ENCODE results near the gene ZNF780B. TPM values are rescaled to one million over a fixed set of nuclear protein-coding genes. Genes with fewer than 3 reads are reported as not detected.

Gene ZNF780B
- total RNA-seq, 1 experiment from 2014 or later: 31.9 TPM

GRCh38 chr19:40009674-40010073 lies 46.4 kb downstream of the ZNF780B start:
- no peak overlapping the region for H3K27ac Mint-ChIP-seq
- Histone ChIP-seq H3K79me1 (ENCODE audit: insufficient read depth, low read depth, low read length, poor library complexity, severe bottlenecking) (no peaks in the 10 kb centered on the region), H3K4me2 (ENCODE audit: insufficient read depth, insufficient read length, low read length) (no peak overlapping the region), H3K9me3 (ENCODE audit: control insufficient read depth, low read depth, low read length) (peaks cover 11% of the 10 kb centered on the region), H2BK15ac (ENCODE audit: low read depth, low read length) (no peak overlapping the region), H2BK120ac (ENCODE audit: low read depth, low read length, poor library complexity, severe bottlenecking) (no peak overlapping the region), H3K4ac (ENCODE audit: low read depth, low read length) (no peak overlapping the region), H3K27me3 (ENCODE audit: insufficient read depth, low read length) (no peaks in the 10 kb centered on the region), H4K20me1 (ENCODE audit: control insufficient read depth, insufficient read depth, insufficient read length) (no peaks in the 10 kb centered on the region), H4K8ac (replicated peaks; ENCODE audit: insufficient read length, low read depth, low read length) (no peak overlapping the region), H3K18ac (ENCODE audit: insufficient read length, low read depth, low read length) (no peak overlapping the region), H3K27ac (ENCODE audit: insufficient read length, low read depth, low read length) (no peak overlapping the region), H3K14ac (ENCODE audit: insufficient read depth, low read length) (no peak overlapping the region), H3K23ac (ENCODE audit: insufficient read length, low read depth, low read length) (no peak overlapping the region), H3K56ac (ENCODE audit: insufficient read length, low read depth, low read length) (no peak overlapping the region), H2BK5ac (ENCODE audit: insufficient read length, low read length) (no peak overlapping the region), H3K23me2 (ENCODE audit: insufficient read length, low read depth, low read length, poor library complexity, severe bottlenecking) (no peaks in the 10 kb centered on the region), H2AFZ (ENCODE audit: low read length) (no peak overlapping the region), H3K9ac (ENCODE audit: extremely low read depth, insufficient read length, low read length) (no peak overlapping the region), H3T11ph (ENCODE audit: low read length) (no peak overlapping the region), H2BK12ac (ENCODE audit: insufficient read length, low read depth, low read length) (no peak overlapping the region), H4K91ac (ENCODE audit: insufficient read length, low read depth, low read length) (no peak overlapping the region), H2AK5ac (ENCODE audit: insufficient read length, low read length) (no peak overlapping the region), H3K4me1 (ENCODE audit: insufficient read depth, low read length) (no peaks in the 10 kb centered on the region), H4K5ac (ENCODE audit: insufficient read length, low read depth, low read length) (no peak overlapping the region), H3K79me2 (ENCODE audit: insufficient read depth, low read length) (no peaks in the 10 kb centered on the region), H2BK20ac (ENCODE audit: low read depth, low read length, poor library complexity, severe bottlenecking) (no peak overlapping the region)
- DNase-seq: no peak
- no peaks in the 10 kb centered on the region for H3K4me1 Mint-ChIP-seq
- no peak for TF ChIP-seq CTCF (conservative IDR thresholded peaks at IDR 0.05)
- peaks cover 36 to 54% (median 54%) of the 10 kb centered on the region in 3 experiments for H3K36me3 Mint-ChIP-seq (ENCODE audit: insufficient read depth in 1 of 3, low read depth in 3 of 3)
- peaks cover 40 to 49% of the 10 kb centered on the region in 2 experiments for H3K9me3 Mint-ChIP-seq
- no peaks in the 10 kb centered on the region for H3K27me3 Mint-ChIP-seq (ENCODE audit: low read depth)
- no peak overlapping the region for H3K4me3 Mint-ChIP-seq
